Thoracic aorta (tissue), 2 donors: ENCODE measurements around the gene TOR2A. TPM values are rescaled to one million over a fixed set of nuclear protein-coding genes. Genes with fewer than 3 reads are reported as not detected.

ENCODE experiments used
- ATAC-seq: fragments of 150-250 bp; one replicate; pipeline ENCODE4 v1.8.0; 2017; ENCODE audit warnings: low read depth; ENCODE audit not compliant: insufficient number of reproducible peaks, low FRiP score
- DNase-seq: peaks from one replicate; pipeline ENCODE4 v3.0.0-alpha.2; 2020; ENCODE audit warnings: low spot score
- H3K27ac ChIP-seq, 2 donors: fragments of 200-600 bp; sonication (generic); 1 replicate in 1 of 2; 2 replicates in 1 of 2; pipeline ENCODE4 v1.5.1; 2016; ENCODE audit warnings: mild to moderate bottlenecking in 2 of 2, moderate library complexity in 2 of 2
- H3K27me3 ChIP-seq: fragments of 200-600 bp; sonication (generic); replicated peaks from 2 replicates; pipeline ENCODE4 v1.6.0; 2016; ENCODE audit warnings: mild to moderate bottlenecking; ENCODE audit not compliant: insufficient read depth
- H3K36me3 ChIP-seq: fragments of 200-600 bp; sonication (generic); one replicate; pipeline ENCODE4 v1.5.1; 2016
- H3K4me1 ChIP-seq, 2 donors: fragments of 200-600 bp; sonication (generic); 1 replicate in 1 of 2; 2 replicates in 1 of 2; pipeline versions ENCODE4 v1.5.1 to v1.6.0; 2016; ENCODE audit warnings: low read depth in 2 of 2, mild to moderate bottlenecking in 1 of 2; ENCODE audit not compliant: control insufficient read depth in 1 of 2
- H3K4me3 ChIP-seq: fragments of 200-600 bp; sonication (generic); 2 replicates; pipeline ENCODE4 v1.5.1; 2016; ENCODE audit warnings: mild to moderate bottlenecking
- H3K9me3 ChIP-seq: fragments of 200-600 bp; sonication (generic); 2 replicates; pipeline ENCODE4 v1.5.1; 2016
- total RNA-seq, 2 donors: library from RNA; depleted of rRNA; stranded (reverse); fragments of >200 nt; gene quantifications; one replicate each; pipeline versions ENCODE4 v1.1.0 to v1.2.3, GENCODE V29; 2016
- TF ChIP-seq, protein P1 (sequence below): fragments of 200-600 bp; sonication (generic); IDR thresholded peaks from one replicate; pipeline ENCODE4 v1.5.1; 2019; ENCODE audit warnings: antibody characterized with exemption

The TOR2A gene
- total RNA-seq, 2 donors from 2014 or later = 14.5 to 16.9 TPM

DNA sequence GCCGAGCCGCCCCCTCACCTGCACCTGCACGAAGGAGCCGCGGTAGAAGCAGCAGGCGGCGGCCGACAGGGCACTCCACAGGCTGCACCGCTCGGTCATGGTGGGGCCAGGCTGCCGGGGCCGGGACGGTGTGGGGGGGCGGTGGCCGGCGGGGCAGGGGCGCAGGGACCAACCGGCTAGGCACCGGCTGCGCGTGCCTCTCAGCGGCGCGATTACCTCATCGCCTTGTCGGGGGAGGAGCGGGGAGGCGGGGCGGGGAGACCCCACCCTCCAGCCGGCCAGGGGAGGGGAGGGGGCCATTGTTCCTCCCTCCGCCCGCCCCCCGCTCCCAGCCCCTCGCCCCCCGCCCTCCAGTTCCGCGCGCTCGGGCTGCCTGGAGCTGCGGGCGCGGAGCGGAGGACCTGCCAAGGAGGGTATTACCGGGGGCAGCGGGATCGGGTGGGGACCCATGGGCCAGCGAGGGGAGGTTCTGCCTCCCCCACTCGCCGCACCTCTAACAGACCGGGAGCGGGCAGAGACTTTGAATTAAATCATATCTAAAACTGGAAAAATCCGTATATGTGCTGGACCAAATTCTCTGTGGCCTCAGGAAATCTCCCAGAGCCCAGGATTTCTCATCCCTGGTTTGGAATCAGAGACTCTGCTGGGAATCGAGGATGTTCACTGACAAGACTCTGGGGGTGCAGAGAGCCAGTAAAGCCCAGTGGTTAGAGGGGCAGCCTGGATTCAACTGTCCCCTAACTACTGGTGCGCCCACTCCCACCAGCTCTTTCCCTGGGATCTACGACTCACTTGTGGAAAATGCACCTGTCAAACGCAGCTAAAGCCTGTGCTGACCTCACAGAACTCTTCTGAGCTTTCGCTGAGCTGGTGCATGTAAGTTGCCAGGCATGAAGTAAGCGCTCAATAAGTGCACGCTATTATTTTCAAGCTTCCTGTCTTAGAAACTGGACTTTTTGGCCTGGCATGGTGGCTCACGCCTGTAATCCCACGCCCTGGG lies 20.3 kb upstream of the TOR2A start:
- Histone ChIP-seq H3K27me3 (peaks cover 7% of the 10 kb centered on the region), H3K27ac (no peak overlapping the region), H3K9me3 (no peaks in the 10 kb centered on the region), H3K4me3 (no peak overlapping the region), H3K4me1 (peaks cover 0 to 8% of the 10 kb centered on the region in 2 donors), H3K36me3 (peaks cover 6% of the 10 kb centered on the region)
- ATAC-seq (no peak), DNase-seq (no peak)
- TF ChIP-seq, protein P1, sequence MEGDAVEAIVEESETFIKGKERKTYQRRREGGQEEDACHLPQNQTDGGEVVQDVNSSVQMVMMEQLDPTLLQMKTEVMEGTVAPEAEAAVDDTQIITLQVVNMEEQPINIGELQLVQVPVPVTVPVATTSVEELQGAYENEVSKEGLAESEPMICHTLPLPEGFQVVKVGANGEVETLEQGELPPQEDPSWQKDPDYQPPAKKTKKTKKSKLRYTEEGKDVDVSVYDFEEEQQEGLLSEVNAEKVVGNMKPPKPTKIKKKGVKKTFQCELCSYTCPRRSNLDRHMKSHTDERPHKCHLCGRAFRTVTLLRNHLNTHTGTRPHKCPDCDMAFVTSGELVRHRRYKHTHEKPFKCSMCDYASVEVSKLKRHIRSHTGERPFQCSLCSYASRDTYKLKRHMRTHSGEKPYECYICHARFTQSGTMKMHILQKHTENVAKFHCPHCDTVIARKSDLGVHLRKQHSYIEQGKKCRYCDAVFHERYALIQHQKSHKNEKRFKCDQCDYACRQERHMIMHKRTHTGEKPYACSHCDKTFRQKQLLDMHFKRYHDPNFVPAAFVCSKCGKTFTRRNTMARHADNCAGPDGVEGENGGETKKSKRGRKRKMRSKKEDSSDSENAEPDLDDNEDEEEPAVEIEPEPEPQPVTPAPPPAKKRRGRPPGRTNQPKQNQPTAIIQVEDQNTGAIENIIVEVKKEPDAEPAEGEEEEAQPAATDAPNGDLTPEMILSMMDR = no peak

DNA sequence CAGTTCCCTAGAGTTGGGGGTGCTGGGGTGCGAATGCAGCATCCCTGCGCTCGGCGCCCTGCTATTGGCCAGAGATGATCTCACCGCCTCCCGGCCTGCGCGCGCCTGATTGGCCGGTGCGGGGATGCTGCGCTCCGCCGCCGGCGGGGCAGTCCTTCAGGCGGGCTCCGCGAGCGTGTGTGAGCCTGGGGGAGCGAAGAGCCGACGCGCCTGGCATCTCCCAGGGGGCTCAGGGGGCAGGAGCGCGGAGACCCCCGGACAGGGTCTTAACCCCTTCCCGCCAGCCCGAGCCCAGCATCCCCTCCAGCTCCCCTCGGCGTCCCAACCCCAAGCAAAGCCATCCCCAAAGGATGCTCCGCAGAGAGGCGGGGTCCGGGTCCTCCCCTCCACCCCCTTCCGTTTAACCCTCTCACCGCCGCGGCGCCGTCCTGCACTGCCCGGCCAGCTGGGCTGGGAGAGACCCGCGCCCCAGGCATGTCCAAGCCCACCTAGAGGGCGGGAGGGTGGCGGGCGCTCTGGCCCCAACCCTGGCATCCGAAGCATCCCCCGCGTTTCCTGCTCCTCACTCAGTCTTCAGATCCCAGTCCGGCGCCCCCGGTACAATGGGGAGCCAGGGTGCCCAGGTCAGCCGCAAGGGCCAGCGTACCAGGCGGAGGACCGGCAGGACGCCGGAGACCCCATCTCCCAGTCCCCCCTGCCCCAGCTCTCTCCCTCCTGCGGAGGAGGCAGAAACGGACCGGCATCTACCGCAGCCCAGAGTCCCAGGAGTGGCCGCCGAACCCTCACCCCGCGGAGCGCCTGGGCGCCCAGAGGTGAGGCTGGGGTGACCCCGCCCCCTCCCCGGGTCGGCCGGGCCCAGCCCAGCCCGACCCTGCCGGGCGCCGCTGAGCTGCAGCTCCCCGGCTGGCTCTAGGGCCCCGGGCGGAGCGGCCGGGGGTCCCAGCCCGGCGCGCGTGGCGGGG lies 19.3 kb upstream of the TOR2A start:
- ATAC-seq = no peak
- H3K9me3 ChIP-seq = no peaks in the 10 kb centered on the region
- H3K4me3 ChIP-seq = no peak overlapping the region
- peaks cover 7% of the 10 kb centered on the region for H3K27me3 ChIP-seq
- no peak for DNase-seq
- H3K36me3 ChIP-seq = peaks cover 6% of the 10 kb centered on the region
- TF ChIP-seq, protein P1 = no peak
- peaks cover 0 to 8% of the 10 kb centered on the region in 2 donors for H3K4me1 ChIP-seq
- no peak overlapping the region for H3K27ac ChIP-seq

DNA sequence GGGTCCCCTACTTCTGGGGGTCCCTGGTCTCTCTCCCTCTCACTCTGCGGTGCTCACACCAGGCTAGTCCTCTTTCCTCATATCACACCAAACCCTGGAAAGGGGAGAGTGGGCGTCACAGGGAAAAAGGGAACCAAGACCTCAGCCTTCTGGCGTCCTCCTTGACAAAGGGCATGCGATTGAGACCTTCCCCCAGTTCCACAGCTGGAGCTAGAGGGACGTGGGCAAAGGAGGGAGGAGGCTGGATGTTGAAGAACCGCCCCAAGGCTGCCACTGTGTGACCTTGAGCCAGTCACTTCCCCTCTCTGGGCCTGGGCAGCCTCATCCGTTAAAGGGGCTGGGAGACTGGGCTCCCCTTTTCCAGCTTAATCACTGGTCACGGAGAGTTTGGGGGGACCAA lies 18.5 kb upstream of the TOR2A start:
- peaks cover 7% of the 10 kb centered on the region for H3K27me3 ChIP-seq
- H3K9me3 ChIP-seq = no peaks in the 10 kb centered on the region
- peaks cover 6% of the 10 kb centered on the region for H3K36me3 ChIP-seq
- TF ChIP-seq, protein P1 = no peak
- DNase-seq (no peak), ATAC-seq (no peak)
- H3K27ac ChIP-seq = no peak overlapping the region
- H3K4me3 ChIP-seq = no peak overlapping the region
- H3K4me1 ChIP-seq = peaks cover 0 to 8% of the 10 kb centered on the region in 2 donors

DNA sequence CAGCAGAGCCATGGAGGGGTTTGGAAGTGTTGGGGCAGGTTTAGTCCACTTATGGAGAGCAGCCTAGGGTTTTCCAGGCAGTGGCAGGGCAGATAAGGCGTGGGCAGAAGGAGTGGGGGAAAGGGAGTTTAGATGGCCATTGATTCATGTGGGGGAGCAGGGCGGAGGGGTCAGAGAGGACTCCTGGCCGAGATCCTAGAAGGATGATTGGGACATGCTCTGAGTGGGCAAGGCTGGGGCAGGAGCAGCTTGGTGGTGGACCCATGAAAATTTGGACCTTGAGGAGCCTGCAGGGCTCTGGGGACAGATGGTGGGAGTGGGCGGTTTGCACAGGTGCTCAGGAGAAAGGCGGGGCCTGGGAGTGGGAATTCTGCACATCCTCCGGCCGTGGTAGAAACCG lies 18.1 kb upstream of the TOR2A start:
- DNase-seq = no peak
- Histone ChIP-seq H3K4me1 (peaks cover 0 to 8% of the 10 kb centered on the region in 2 donors), H3K9me3 (no peaks in the 10 kb centered on the region), H3K27me3 (peaks cover 7% of the 10 kb centered on the region), H3K4me3 (no peak overlapping the region), H3K36me3 (peaks cover 6% of the 10 kb centered on the region), H3K27ac (no peak overlapping the region)
- no peak for ATAC-seq
- TF ChIP-seq, protein P1 = no peak
